Neutrophil (primary cell): Measurements from ENCODE around the gene CHST11.

Experiments
- H3K27ac ChIP-seq: fragments of 200-600 bp; sonication (generic); 2 replicates; pipeline ENCODE4 v1.5.1; 2016; ENCODE audit warnings: mild to moderate bottlenecking, moderate library complexity
- H3K27me3 ChIP-seq: fragments of 200-600 bp; sonication (generic); 2 replicates; pipeline ENCODE4 v1.6.0; 2016; ENCODE audit warnings: mild to moderate bottlenecking
- H3K36me3 ChIP-seq: fragments of 200-600 bp; sonication (generic); 2 replicates; pipeline ENCODE4 v1.5.1; 2017
- H3K4me1 ChIP-seq, 2 experiments: fragments of 200-600 bp in 1 of 2; sonication (generic) in 1 of 2; 1 replicate in 1 of 2; 2 replicates in 1 of 2; pipeline versions ENCODE4 v1.5.1 to v1.6.1; 2013 to 2016; ENCODE audit warnings: low read depth in 1 of 2, low read length in 1 of 2, mild to moderate bottlenecking in 1 of 2, moderate library complexity in 1 of 2; ENCODE audit not compliant: control insufficient read depth in 1 of 2, insufficient read depth in 1 of 2
- H3K4me3 ChIP-seq, 2 experiments: fragments of 200-600 bp in 1 of 2; sonication (generic) in 1 of 2; 1 replicate in 1 of 2; 2 replicates in 1 of 2; pipeline ENCODE4 v1.5.1; 2013 to 2016; ENCODE audit warnings: low read depth in 1 of 2, low read length in 1 of 2, mild to moderate bottlenecking in 1 of 2, moderate library complexity in 1 of 2
- H3K9me3 ChIP-seq: fragments of 200-600 bp; sonication (generic); 2 replicates; pipeline ENCODE4 v1.5.1; 2016
- TF ChIP-seq, protein P1 (sequence below): fragments of 200-600 bp; sonication (generic); IDR thresholded peaks from 2 replicates; pipeline ENCODE4 v1.5.1; 2016; ENCODE audit warnings: antibody characterized with exemption

The CHST11 gene

DNA sequence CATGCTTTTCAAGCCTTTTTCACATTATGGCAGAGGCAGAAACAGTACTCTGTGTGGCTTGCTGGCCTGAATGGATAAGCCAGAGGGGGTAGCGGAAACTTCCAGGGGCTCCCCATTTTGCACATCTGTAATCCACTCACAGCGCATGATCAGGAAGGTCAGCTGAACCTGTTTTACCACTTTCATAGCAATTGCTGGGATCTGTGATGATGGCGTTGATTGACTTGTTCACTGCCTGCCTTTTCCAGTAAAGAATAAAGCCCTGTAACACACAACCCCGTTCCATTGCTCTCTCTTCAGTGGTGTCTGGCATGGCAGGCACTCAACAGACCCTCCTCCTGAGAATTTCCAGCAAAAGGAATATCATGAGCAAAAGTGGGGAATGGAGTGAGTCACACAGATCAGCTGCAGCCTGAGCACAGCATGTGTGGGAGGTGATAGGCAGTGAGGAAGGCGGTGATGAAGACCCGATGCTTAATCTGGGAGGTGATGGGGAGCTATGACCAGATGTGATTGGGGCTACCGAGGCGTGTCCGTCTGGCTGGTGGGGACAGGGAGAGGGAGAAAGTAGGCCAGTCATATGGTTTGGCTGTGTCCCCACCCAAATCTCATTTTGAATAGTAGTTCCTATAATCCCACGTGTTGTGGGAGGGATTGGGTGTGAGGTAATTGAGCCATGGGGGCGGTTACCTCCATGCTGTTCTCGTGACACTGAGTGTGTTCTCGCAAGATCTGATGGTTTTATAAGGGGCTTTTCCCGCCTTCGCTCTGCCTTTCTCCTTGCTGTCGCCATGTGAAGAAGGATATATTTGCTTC lies 44.7 kb upstream of the CHST11 start:
- no peaks in the 10 kb centered on the region for H3K4me1 ChIP-seq
- H3K27me3 ChIP-seq, result no peaks in the 10 kb centered on the region
- H3K36me3 ChIP-seq, result no peaks in the 10 kb centered on the region
- H3K4me3 ChIP-seq, result no peak overlapping the region
- no peaks in the 10 kb centered on the region for H3K9me3 ChIP-seq
- TF ChIP-seq, protein P1, sequence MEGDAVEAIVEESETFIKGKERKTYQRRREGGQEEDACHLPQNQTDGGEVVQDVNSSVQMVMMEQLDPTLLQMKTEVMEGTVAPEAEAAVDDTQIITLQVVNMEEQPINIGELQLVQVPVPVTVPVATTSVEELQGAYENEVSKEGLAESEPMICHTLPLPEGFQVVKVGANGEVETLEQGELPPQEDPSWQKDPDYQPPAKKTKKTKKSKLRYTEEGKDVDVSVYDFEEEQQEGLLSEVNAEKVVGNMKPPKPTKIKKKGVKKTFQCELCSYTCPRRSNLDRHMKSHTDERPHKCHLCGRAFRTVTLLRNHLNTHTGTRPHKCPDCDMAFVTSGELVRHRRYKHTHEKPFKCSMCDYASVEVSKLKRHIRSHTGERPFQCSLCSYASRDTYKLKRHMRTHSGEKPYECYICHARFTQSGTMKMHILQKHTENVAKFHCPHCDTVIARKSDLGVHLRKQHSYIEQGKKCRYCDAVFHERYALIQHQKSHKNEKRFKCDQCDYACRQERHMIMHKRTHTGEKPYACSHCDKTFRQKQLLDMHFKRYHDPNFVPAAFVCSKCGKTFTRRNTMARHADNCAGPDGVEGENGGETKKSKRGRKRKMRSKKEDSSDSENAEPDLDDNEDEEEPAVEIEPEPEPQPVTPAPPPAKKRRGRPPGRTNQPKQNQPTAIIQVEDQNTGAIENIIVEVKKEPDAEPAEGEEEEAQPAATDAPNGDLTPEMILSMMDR, result no peak
- no peak overlapping the region for H3K27ac ChIP-seq

DNA sequence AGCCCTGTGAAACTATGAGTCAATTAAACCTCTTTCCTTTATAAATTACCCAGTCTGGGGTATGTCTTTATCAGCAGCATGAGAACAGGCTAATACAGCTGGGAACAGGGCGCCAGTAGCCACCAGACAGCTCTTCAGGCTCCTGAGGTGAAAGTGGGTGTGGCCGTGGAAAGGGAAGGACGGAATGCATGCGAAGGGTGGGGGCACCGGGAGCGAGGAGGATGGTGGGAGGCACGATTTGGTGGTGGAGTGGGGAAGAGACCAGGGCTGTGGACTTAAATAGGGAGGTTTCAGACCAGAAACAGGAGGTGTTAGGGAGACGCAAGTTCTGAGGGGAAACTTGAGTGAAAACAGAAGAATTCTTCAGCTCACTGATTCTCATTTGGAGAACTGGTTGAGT lies 44.1 kb upstream of the CHST11 start:
- Histone ChIP-seq H3K4me3 (no peak overlapping the region), H3K4me1 (no peaks in the 10 kb centered on the region), H3K27ac (no peak overlapping the region), H3K9me3 (no peaks in the 10 kb centered on the region), H3K27me3 (no peaks in the 10 kb centered on the region), H3K36me3 (no peaks in the 10 kb centered on the region)
- TF ChIP-seq, protein P1, result no peak

DNA sequence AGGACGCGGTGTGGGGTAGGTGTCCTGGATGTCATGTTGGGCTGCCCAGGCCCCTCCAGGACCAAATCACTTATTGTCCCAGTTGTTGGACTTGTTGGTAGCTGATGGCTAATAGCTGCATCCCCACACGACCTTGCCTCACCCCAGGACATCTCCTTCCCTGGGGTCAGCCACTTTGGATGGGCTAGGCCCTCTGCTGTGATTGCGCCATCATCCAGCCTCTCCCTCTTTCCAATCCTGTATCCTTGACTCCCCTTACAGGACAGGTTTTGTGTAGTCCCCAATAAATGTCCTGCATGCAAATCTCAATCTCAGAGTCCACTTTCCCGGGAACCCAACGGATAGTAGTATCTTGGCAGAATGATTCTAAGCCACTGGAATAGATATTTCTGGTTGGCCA lies 43.4 kb upstream of the CHST11 start:
- no peaks in the 10 kb centered on the region for H3K9me3 ChIP-seq
- no peaks in the 10 kb centered on the region for H3K4me1 ChIP-seq
- no peak overlapping the region for H3K4me3 ChIP-seq
- no peaks in the 10 kb centered on the region for H3K36me3 ChIP-seq
- TF ChIP-seq, protein P1, result no peak
- no peaks in the 10 kb centered on the region for H3K27me3 ChIP-seq
- H3K27ac ChIP-seq, result no peak overlapping the region

DNA sequence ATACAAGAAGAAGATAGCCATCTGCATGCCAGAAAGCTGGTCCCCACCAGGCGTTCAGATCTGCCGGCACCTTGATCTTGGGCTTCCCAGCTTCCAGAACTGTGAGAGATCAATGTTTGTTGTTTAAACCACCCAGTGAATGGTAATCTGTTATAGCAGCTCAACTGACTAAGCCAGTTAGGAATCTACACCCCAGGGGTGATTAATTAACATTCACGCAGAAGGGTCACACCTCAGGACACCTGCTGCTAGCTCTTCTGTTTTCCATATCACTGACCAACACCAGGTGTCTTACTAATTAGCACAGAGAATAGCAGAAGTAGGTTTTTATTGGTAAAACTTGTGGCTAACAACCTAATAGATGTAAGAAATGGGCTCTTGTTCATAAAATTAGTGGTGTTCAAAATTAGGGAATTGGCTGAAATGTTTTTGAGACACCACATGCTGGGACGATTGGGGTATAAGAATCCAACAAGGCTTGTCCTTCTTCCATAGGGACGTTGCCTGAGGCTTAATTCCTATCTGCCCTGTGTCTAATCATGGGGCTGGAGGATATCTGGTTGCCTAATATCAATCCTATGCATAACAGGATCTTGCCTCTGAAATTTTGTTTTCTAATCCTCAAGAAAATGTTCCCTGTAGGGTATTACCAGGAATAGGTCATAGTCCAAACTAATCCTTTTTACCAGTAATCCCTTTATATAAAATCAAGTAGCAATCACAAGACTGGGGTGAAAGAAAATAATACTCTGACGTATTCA lies 42.0 kb upstream of the CHST11 start:
- Histone ChIP-seq H3K4me3 (no peak overlapping the region), H3K4me1 (no peaks in the 10 kb centered on the region), H3K27ac (no peak overlapping the region), H3K36me3 (no peaks in the 10 kb centered on the region), H3K9me3 (no peaks in the 10 kb centered on the region), H3K27me3 (no peaks in the 10 kb centered on the region)
- TF ChIP-seq, protein P1, result no peak

DNA sequence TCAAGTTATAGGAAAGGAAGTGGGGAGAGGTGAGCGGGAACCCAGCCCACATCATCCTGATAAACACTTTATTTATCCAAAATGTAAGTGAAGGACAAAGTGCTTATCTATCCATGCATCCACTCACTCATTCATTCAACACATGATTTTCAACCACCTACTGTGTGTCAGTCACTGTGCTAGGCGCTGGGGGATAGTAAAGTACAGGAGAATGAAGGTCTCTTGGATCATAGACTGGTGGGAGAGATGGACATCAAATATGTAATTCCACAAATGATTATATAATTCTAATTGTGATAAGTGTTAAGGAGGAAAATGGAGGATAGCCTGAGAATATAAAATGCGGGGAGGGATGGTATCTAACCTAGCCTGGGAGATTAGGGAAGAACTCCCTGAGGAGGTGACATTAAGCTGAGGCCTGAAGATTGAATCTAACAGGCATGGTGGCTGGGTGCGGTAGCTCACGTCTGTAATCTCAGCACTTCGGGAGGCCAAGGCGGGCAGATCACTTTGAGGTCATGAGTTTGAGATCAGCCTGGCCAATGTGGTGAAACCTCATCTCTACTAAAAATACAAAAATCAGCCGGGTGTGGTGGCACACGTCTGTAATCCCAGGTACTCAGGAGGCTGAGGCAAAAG lies 41.3 kb upstream of the CHST11 start:
- TF ChIP-seq, protein P1, result no peak
- Histone ChIP-seq H3K9me3 (no peaks in the 10 kb centered on the region), H3K36me3 (no peaks in the 10 kb centered on the region), H3K4me1 (no peaks in the 10 kb centered on the region), H3K27ac (no peak overlapping the region), H3K27me3 (no peaks in the 10 kb centered on the region), H3K4me3 (no peak overlapping the region)
